NCI-H2081 treated with DMSO at 0.1 percent for 48 hours (cell line): ENCODE results near the gene ABCA2.

Experiments
- DNase-seq: peaks from one replicate; lab custom pipeline; 2025; lab: John Stamatoyannopoulos, UW

Gene ABCA2

GRCh38 chr9:136978865-136979544 is 49.0 kb downstream of the ABCA2 start:
- DNase-seq = no peak

DNA sequence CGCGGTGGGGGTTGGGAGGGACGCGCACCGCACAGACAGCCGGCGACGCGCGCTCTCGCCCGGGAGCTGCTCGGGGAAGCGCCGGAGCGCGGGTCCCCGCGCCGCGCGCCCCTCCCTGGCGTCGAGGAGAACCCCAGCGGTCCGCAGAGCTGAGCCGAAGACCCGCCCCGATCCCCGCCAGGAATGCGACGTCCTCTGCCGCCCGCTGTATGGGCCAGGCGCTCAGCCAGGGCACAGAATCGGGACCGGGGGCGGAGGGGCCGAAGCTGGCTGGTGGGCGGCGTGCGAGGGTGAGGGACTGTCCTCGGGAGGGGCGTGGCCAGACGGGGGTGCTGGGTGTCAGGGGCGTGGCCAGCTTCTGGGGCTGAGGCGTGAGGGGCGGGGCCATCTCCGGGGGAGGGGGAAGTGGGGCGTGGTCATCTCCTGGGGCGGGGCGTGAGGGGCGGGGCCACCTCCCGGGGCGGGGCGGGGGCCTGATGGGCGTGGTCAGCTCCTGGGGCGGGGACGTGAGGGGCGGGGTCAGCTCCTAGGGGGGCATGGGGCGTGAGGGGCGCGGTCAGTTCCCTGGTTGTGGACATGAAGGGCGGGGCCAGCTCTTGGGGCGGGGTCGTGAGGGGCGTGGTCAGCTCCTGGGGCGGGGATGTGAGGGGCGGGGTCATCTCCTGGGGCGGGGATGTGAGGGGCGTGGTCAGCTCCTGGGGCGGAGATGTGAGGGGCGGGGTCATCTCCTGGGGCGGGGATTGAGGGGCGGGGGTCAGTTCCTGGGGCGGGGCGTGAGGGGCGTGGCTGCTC is 49.8 kb downstream of the ABCA2 start:
- no peak for DNase-seq

DNA sequence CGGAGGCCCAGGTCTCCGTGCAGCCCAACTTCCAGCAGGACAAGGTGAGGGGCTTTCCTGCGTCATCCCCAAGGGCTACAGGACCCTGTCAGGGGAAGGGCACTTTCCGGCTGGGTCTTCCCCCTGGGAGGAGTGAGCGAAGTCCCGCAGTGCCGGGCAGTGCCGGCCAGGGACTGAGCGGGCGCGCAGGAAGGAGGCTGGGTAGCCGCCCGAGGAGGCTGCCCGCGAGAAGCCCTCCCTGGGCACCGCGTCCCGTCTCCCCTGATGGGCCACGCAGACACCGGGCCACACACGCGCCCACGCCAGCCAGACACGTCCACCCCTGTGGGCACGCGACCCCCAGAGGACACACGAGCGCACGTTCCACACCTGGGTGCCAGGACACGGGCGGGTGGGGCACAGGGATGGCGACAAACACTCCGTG is 50.4 kb downstream of the ABCA2 start:
- no peak for DNase-seq

- DNase-seq = no peak
These were observed 50.8 kb downstream of the ABCA2 start, which contains the start of gene PTGDS for GRCh38 chr9:136977223-136977622. PTGDS (plus strand) TSS chr9:136977504; CDS start chr9:136977579, 75 bp downstream.

GRCh38 chr9:136975644-136976043 is 52.4 kb downstream of the ABCA2 start:
- no peak for DNase-seq

DNA sequence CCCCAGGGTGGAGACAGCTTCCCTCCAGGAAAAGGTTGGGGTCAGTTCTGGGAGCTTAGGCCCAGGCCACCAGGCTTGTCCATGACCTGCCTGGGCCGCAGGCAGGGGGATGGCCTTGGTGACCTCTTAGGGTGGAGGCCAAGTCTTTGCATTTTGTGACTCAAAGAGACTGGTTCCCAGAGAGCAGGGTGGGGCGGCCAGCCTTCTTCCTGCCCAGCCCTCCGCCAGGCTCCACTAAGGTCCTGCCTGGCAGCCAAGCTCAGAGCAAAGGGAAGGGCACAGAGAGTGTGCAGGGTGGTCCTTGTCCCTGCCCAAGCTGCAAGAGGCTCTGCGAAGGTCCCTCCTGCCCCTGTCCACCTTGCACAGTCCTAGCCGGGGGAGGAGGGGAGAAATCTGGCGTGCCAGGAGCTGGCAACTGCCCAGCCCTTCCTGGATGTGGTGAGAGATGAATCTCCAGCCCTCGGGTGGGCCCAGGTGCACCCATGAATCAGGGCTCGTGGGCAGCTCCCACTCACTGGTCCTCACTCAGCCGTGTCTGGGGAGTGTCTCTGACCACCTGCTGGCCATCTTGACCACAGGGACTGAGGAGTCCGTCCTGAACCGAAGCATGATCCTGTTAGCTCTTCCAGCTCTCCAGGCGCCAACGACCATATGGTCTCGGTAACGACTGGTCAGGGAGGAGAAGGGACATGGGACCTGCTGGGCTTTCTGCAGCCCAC is 53.1 kb downstream of the ABCA2 start:
- DNase-seq = no peak

DNA sequence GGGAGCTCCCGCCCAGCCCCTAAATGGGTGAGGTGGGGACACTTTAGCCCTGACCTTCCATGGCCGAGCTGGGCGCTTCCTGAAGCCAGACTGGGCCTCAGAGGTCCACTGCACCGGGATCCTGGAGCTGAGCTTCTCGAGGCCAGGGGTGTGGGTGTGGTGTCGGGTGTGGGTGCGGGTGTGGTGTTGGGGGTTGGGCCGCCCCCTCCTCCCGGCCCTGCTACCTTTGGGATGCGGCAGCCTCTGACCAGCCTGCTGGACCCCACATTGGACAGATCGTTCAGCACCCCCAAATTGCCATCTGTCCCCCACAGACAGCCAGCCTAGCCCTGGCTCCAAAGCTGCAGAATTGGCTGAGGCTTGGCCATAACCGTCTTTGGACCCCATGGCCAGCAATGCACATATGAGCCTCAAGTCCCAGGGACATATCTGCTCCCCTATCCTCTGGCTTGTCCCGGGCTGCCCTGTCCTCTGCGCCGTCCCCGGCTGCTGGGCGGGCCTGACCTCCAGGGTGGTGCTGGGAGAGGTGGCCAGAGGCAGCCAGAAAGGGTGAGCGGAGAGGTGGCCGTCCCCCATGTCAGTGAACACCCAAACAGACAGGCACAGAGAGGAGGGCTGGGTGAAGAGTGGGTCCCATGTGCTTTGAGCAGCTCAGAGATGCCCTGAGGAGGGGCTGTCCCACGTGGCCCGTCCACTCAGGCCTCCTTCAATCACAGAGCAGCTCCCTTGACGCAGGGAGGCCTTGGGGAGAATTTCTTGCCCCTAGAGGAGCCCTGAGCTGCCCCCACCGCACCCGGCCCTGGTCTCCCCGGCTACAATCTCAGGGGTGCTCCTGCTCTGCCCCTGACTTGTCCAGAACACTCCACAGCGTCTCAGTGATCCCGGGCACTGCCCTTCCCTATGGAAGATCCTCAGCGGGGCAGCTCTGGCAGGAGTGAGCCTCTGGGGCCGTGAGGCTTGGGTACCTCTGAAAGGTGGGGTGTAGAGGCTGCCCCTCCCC is 54.1 kb downstream of the ABCA2 start:
- DNase-seq = no peak

DNA sequence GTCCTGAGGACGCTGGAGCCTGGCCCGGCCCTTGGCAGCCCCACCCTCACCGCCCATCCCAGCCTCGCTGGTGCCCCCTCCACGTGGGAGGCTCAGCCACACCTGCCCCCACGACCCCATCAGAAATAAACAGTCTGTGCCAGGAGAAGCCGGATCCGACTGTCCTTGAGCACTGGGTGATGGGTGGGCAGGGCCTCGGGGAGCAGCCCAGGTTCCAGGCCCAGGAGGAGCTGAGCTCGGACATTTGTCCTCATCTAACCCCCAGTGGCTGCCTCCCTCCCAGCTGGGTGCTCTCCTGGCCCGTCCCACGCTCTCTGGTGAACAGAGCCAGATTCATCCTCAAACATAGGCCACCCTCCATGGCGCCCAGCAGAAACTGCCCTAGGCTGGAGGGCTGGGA is 55.3 kb downstream of the ABCA2 start:
- no peak for DNase-seq

DNA sequence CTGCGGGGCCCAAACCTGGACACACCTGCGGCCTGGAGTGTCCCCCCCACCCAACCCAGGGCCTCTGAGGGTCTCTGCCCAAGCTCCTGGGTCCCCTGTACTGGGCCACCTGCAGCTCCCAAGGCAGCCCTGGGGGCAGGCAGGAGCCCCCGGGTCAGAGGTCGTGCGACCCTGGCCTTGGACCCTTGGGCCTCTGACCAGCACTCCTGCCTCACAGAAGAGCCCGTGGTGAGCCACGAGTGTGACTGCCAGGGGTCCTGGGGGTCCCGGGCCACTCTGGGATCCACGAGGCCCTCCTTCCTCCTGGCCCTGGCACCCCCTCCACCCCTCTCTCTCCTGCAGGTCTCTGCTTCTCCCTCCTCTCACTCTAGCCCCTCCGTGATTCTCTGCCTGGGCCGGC is 55.7 kb downstream of the ABCA2 start:
- no peak for DNase-seq

DNA sequence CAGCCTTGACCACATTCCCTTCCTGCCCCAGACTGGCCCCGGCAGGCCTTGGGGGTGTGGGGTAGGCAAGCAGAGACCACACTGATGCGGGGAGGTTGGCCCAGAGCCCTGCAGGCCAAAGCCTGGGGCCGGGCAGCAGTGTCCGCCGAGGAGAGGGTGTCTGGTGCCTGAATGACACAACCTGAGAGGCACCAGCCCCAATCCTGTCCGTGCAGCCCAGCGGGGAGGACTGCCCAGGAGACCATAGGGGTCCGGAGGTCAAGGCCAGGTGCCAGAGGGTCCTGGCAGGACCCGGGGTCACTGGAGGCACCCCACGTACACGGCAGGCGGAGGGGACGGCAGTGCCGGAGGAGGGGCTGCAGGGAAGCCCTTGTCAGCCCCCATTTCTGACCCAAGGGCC is 56.3 kb downstream of the ABCA2 start:
- no peak for DNase-seq

GRCh38 chr9:136970361-136970760 is 57.7 kb downstream of the ABCA2 start:
- DNase-seq = no peak

- DNase-seq = no peak
These were observed 58.3 kb downstream of the ABCA2 start for GRCh38 chr9:136969774-136970173.

DNA sequence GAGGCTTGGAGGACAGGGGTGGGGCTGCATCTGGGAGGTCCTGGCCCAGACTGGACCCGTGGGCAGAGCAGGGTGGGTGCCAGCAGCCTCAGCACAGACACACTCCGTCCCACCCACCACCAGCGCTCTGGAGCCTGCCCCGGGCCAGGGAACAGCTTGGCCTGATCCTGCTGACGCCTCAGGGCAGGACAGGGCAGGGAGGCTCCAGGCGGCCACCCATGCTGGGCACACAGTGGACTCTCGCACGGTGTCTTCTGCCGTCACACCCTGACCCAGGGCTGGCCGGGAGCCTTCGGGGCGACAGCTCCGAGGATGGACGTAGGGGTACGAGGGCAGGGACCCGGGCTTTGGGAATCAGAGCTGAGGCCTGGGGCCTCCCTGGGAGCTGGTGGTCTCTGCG is 58.9 kb downstream of the ABCA2 start:
- DNase-seq = no peak

DNA sequence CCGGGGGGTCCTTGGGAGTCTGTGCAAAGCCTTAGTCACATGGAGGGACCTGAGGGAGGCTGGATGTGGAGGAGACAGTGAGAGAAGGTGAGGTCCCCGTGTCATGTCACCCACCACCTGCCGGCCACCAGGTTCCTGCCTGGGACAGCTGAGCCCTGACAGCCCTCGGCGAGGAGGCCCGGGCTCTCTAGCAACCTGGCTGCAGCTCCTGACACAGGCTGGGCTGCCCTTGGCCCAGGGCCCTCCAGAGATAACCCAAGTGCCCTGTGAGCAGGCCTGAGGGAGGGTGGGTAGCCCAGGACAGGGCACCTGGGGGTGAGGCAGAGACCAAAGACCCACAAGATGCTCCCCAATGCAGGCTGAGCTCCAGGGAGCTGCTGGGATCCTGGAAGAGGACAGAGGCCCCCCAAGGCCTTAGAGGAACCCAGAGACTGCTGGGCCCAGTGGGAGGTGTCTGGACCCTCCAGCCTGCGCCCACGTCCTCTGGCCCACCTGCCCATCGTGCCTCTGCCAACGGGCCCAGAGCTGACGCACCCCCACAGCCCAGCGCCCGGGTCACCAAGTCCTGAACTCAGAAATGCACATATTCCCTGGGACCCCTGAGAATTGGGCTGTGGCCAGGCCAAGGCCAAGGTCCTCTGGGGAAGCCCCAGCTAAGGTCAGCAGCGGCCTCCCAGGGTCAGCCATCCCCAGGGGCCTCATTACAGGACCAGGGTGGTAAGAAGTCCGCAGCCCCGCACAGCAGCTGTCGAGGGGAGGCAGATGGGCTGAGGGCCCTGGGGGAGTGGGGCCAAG is 59.5 kb downstream of the ABCA2 start:
- DNase-seq = no peak

GRCh38 chr9:136965771-136966484 is 62.1 kb downstream of the ABCA2 start:
- no peak for DNase-seq

DNA sequence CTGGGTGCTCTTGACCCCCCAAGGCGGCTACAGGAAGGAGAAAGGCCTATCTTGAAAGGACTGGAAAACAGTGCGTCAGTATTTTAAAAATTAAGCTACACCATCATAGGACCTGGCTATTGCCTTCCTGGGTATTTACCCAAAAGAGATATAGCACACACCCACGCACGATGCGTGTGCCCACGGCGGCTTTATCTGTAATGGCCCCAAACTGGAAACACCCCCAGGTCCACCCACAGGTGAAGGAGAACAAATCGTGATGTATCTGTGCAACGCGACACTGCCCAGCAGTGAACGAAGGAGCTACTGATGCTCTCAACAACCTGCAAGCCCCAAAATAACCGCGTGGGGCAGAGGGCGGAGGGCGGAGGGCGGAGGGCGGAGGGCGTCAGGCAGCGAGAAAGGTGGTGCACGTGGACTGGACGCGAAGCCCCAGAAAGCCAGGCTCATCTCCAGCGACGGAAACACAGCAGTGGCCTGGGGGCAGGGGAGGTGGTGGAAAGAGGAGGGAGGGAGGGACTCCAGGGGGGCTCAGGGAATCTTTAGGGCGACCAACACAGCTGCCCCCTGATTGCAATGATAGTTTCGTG is 63.1 kb downstream of the ABCA2 start:
- no peak for DNase-seq

- no peak for DNase-seq
These were observed 63.8 kb downstream of the ABCA2 start for GRCh38 chr9:136964171-136964689.

DNA sequence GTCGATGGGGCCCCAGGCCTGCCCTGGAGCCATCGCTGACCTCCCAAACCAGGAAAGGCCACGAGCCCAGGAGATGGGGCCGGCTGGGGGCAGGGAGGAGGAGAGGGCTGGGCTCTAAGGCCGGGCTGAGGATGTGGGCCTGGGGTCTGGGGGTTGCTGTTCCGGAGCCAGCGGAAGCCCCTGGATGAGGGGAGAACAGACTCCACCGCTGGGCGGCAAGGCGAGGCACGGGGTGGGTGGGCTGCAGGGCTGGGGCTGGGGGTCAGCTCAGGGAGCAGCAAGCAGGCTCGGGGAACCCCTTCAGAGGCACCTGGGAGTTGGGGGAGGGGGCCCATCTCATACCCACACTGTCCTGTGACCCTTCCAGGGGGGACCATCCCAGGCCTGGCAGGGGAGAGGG is 64.3 kb downstream of the ABCA2 start:
- no peak for DNase-seq

DNA sequence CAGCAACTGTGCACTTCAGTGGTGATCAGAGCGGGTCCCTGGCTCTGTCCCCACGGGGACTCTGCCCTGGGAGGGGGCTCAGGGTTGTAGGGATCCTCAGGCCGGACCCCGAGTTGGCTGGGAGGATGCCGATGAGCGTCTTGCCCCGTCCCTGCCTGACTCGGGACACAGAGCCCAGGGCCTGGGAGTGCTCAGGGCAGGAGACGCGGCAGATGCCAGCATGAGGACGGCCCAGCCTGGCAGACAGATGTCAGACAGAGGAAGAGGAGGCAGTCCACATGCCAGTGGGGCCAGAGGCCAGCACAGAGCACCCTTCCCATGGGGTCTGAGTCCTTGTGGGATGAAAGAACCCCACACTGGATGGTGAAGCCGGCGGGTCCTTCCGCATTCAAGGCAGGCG is 64.7 kb downstream of the ABCA2 start:
- DNase-seq = no peak
